Measurements from ENCODE around the gene LINC01488.

LINC01488 gene

GRCh38 chr11:69482322-69482721, 859 bp downstream of the LINC01488 start:
- DNase-seq, result no peak

- DNase-seq, result no peak
Observed at GRCh38 chr11:69483170-69483569, 1.7 kb downstream of the LINC01488 start.

- no peak for DNase-seq
Observed at GRCh38 chr11:69483691-69484426, 2.4 kb downstream of the LINC01488 start.

- DNase-seq, result no peak
Observed at GRCh38 chr11:69484427-69485259, 3.2 kb downstream of the LINC01488 start.

GRCh38 chr11:69485337-69486041, 4.0 kb downstream of the LINC01488 start:
- DNase-seq, result no peak

GRCh38 chr11:69486056-69486772, 4.8 kb downstream of the LINC01488 start:
- DNase-seq, result no peak

- DNase-seq, result no peak
Observed at GRCh38 chr11:69486773-69487291, 5.4 kb downstream of the LINC01488 start.

- DNase-seq, result no peak
Observed at GRCh38 chr11:69487391-69487790, 5.9 kb downstream of the LINC01488 start.

GRCh38 chr11:69487849-69488542, 6.5 kb downstream of the LINC01488 start:
- DNase-seq, result no peak

GRCh38 chr11:69488543-69488940, 7.1 kb downstream of the LINC01488 start:
- no peak for DNase-seq

GRCh38 chr11:69489031-69489745, 7.7 kb downstream of the LINC01488 start:
- no peak for DNase-seq

GRCh38 chr11:69489746-69490365, 8.4 kb downstream of the LINC01488 start:
- DNase-seq, result no peak

GRCh38 chr11:69490516-69490915, 9.1 kb downstream of the LINC01488 start:
- no peak for DNase-seq

- DNase-seq, result no peak
Observed at GRCh38 chr11:69491071-69492031, 9.9 kb downstream of the LINC01488 start.

- no peak for DNase-seq
Observed at GRCh38 chr11:69492201-69492991, 10.9 kb downstream of the LINC01488 start.

GRCh38 chr11:69493931-69494821, 12.7 kb downstream of the LINC01488 start:
- no peak for DNase-seq

- DNase-seq, result no peak
Observed at GRCh38 chr11:69494851-69495250, 13.4 kb downstream of the LINC01488 start.

Data from GOT3 (cell line).